ENCODE results near the gene C1orf141.
"Not testable (repeated sequence)": the region's sequence is repeated elsewhere in the genome, so short reads cannot be mapped to it uniquely, and the experiment has no call there.

The C1orf141 gene

DNA sequence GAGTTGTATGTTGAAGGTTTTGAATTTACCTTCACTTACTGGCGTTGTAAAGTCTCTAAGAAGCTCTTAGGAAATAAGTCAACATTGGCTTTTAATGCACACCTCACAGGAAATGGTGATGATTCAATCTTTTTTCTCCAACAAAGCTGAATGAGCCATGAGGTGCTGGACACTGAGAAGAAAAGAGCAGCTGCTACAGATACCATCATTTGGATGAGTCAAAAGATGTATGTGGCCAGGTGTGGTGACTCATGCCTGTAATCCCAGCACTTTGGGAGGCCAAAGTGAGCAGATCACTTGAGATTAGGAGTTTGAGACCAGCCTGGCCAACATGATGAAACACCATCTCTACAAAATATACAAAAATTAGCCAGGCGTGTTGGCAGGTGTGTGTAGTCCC is 28.2 kb upstream of the C1orf141 start:
- H3K4me3 ChIP-seq (ENCODE audit: low read length) = no peak overlapping the region
- no peaks in the 10 kb centered on the region for H3K4me1 ChIP-seq (ENCODE audit: insufficient read depth, low read length)
- H3K27ac ChIP-seq (ENCODE audit: low read length) = no peak overlapping the region
- H3K9me3 ChIP-seq (ENCODE audit: insufficient read depth, low read depth, low read length) = no peaks in the 10 kb centered on the region
- no peaks in the 10 kb centered on the region for H3K27me3 ChIP-seq (ENCODE audit: insufficient read depth, low read length)
- no peak overlapping the region for H3K9ac ChIP-seq (ENCODE audit: low read depth, low read length)
- no peaks in the 10 kb centered on the region for H3K36me3 ChIP-seq (ENCODE audit: insufficient read depth, low read depth, low read length)

DNA sequence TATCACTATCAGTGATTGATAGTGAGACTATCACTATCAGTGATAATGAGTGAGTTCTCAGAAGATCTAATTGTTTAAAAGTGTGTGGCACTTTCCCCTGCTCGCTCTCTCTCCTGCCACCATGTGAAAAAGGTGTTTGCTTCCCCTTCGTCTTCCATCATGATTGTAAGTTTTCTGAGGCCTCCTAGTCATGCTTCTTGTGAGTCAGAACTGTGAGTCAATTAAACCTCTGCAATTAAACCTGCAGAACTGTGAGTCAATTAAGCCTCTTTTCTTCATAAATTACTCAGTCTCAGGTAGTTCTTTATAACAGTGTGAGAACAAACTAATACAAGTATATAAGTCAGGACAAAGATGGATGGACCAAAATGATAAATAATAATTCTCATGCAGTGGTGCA is 24.5 kb upstream of the C1orf141 start:
- Histone ChIP-seq H3K36me3 (ENCODE audit: insufficient read depth, low read depth, low read length) (no peaks in the 10 kb centered on the region), H3K27ac (ENCODE audit: low read length) (no peak overlapping the region), H3K27me3 (ENCODE audit: insufficient read depth, low read length) (no peaks in the 10 kb centered on the region), H3K4me3 (ENCODE audit: low read length) (no peak overlapping the region), H3K4me1 (ENCODE audit: insufficient read depth, low read length) (no peaks in the 10 kb centered on the region), H3K9me3 (ENCODE audit: insufficient read depth, low read depth, low read length) (no peaks in the 10 kb centered on the region), H3K9ac (ENCODE audit: low read depth, low read length) (no peak overlapping the region)

DNA sequence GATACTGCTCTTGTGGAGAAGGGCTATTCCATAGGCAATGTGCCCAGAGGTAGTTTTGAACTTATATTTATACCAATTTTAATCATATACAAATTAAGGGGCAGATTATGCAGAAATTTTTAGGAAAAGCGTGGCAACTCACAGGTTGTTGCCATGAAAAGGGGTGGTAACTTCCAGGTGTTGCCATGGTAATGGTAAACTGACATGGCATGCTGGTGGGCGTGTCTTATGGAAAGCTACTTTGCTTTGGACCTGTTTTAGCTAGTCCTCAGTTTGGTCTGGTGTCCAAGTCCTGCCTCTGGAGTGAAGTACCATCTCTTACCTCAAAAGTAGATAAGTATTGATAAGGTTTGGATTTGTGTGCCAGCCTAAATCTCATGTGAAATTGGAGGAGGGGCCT is 23.6 kb upstream of the C1orf141 start:
- Histone ChIP-seq H3K4me3 (ENCODE audit: low read length) (no peak overlapping the region), H3K9me3 (ENCODE audit: insufficient read depth, low read depth, low read length) (no peaks in the 10 kb centered on the region), H3K36me3 (ENCODE audit: insufficient read depth, low read depth, low read length) (no peaks in the 10 kb centered on the region)

DNA sequence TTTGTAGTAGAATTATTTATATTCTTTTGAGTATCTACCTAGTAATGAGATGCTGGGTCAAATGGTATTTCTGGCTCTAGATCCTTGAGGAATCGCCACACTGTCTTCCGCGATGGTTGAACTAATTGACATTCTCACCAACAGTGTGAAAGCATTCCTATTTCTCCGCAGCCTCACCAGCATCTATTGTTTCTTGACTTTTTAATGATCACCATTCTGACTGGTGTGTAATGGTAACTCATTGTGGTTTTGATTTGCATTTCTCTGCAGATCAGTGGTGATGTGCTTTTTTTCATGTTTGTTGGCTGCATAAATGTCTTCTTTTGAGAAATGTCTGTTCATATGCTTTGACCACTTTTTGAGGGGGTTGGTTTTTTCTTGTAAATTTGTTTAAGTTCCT is 16.2 kb upstream of the C1orf141 start:
- Histone ChIP-seq H3K4me1 (ENCODE audit: insufficient read depth, low read length) (no peaks in the 10 kb centered on the region), H3K9me3 (ENCODE audit: insufficient read depth, low read depth, low read length) (no peaks in the 10 kb centered on the region), H3K9ac (ENCODE audit: low read depth, low read length) (no peak overlapping the region), H3K27ac (ENCODE audit: low read length) (no peak overlapping the region), H3K36me3 (ENCODE audit: insufficient read depth, low read depth, low read length) (no peaks in the 10 kb centered on the region), H3K4me3 (ENCODE audit: low read length) (no peak overlapping the region), H3K27me3 (ENCODE audit: insufficient read depth, low read length) (no peaks in the 10 kb centered on the region)

More for the DNA sequence above, 23.6 kb upstream of the C1orf141 start:
- H3K9ac ChIP-seq (ENCODE audit: low read depth, low read length) = no peak overlapping the region
- no peak overlapping the region for H3K27ac ChIP-seq (ENCODE audit: low read length)
- H3K27me3 ChIP-seq (ENCODE audit: insufficient read depth, low read length) = no peaks in the 10 kb centered on the region
- H3K4me1 ChIP-seq (ENCODE audit: insufficient read depth, low read length) = no peaks in the 10 kb centered on the region

DNA sequence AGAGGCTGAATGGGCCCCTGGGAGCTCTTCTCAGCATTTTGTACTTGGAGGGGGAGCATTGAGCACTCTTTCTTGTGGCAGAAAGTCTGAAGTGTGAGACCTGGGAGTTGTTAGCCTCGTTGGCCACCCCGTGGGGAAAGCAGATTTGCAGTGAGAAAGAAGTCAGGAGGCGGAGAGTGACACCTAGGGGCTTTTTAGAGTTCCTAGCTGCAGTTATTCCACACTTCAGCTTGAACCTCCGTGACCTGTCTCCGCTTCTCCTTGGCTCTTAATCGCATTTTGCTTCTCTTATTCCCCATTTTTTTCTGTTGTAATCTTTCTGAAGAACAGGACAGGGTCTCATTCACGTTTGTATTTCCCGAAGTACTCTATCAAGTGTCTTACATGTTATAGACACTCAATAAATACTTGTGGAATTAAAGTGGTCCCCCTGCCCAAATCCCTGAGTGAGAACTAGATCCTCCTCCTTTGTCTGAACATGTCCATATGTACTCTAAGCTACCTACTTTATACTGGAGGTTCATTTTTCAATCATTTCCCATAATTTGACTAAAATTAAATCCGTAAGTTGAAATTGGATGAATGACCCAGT is 14.5 kb upstream of the C1orf141 start:
- Histone ChIP-seq H3K4me3 (ENCODE audit: low read length) (no peak overlapping the region), H3K27ac (ENCODE audit: low read length) (no peak overlapping the region)

DNA sequence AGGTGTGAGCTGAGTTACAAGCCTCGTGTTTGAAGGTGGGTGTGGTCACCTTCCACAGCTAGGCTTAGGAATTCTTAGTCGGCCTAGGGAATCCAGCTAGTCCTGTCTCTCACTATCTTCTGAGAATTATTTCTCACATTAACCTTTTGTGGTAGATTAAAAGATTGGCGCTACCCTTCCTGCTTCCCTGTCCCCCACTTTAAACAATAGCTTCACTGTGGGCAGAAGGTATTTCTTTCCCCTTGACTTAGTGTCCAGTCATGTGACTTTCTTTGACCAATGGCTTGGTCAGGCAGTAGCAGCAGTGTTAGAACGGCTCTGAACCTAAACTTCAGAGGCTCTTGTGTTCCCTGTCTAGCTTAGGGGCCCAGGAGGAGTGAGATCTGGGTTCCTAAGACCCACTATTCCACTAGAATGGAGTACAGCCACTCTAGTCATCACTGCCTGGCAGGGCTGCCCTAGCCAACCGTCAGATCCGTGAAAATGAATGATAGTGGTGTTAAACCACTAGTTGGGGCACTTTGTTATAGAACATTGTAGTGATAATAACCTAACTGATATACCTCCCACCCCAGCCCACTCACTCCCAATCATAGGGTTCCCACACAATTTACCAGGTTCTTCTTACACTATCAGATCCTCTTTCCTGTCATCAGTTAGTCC is 13.9 kb upstream of the C1orf141 start:
- Histone ChIP-seq H3K27ac (ENCODE audit: low read length) (no peak overlapping the region), H3K9me3 (ENCODE audit: insufficient read depth, low read depth, low read length) (no peaks in the 10 kb centered on the region), H3K27me3 (ENCODE audit: insufficient read depth, low read length) (no peaks in the 10 kb centered on the region), H3K36me3 (ENCODE audit: insufficient read depth, low read depth, low read length) (no peaks in the 10 kb centered on the region), H3K9ac (ENCODE audit: low read depth, low read length) (no peak overlapping the region), H3K4me1 (ENCODE audit: insufficient read depth, low read length) (no peaks in the 10 kb centered on the region), H3K4me3 (ENCODE audit: low read length) (no peak overlapping the region)

More for the DNA sequence above, 14.5 kb upstream of the C1orf141 start:
- H3K9ac ChIP-seq (ENCODE audit: low read depth, low read length) = no peak overlapping the region
- H3K36me3 ChIP-seq (ENCODE audit: insufficient read depth, low read depth, low read length) = no peaks in the 10 kb centered on the region
- H3K4me1 ChIP-seq (ENCODE audit: insufficient read depth, low read length) = no peaks in the 10 kb centered on the region
- H3K9me3 ChIP-seq (ENCODE audit: insufficient read depth, low read depth, low read length) = no peaks in the 10 kb centered on the region
- H3K27me3 ChIP-seq (ENCODE audit: insufficient read depth, low read length) = no peaks in the 10 kb centered on the region

DNA sequence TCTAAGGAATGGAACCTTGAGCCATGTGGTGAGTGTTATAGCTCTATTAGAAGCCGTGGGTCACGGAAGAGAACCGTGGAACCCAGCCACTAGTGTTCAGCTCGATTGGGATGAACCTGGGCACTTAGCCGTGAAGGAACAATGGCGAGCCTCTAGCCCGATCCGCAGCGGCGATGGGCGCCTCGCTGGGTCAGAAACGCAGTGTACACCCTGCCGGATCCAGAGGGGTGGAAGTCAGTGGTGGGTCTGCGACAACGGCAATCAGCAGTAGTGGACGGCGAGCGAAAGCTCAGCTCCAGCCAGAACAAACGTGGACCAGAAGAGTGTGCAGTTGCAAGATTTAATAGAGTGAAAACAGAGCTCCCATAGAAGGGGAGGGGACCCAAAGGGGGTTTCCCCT is 13.2 kb upstream of the C1orf141 start:
- H3K36me3 ChIP-seq (ENCODE audit: insufficient read depth, low read depth, low read length); H3K27me3 ChIP-seq (ENCODE audit: insufficient read depth, low read length); H3K4me3 ChIP-seq (ENCODE audit: low read length); H3K27ac ChIP-seq (ENCODE audit: low read length); H3K9me3 ChIP-seq (ENCODE audit: insufficient read depth, low read depth, low read length); H3K4me1 ChIP-seq (ENCODE audit: insufficient read depth, low read length); H3K9ac ChIP-seq (ENCODE audit: low read depth, low read length): not testable (repeated sequence)

DNA sequence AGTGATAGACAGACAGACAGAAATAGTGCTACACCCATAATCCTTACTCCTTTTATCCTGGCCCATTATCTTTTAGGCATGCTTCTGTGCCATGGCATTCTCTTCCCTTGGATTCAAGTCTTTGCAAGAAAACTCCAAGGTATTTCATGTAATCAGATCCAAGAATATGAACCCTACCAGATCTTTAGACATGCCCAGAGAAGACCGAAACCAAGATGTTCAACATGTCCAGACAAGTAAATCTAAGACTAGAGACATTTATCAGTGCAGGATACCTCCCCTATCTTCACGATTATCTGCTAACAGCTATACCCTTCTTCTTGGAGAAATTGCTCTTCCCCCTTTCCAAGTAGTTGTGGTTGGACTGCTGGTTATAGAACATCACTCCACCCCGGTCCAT is 11.8 kb upstream of the C1orf141 start:
- Histone ChIP-seq H3K9ac (ENCODE audit: low read depth, low read length) (no peak overlapping the region), H3K27ac (ENCODE audit: low read length) (no peak overlapping the region), H3K4me3 (ENCODE audit: low read length) (no peak overlapping the region), H3K27me3 (ENCODE audit: insufficient read depth, low read length) (no peaks in the 10 kb centered on the region), H3K4me1 (ENCODE audit: insufficient read depth, low read length) (no peaks in the 10 kb centered on the region), H3K9me3 (ENCODE audit: insufficient read depth, low read depth, low read length) (no peaks in the 10 kb centered on the region), H3K36me3 (ENCODE audit: insufficient read depth, low read depth, low read length) (no peaks in the 10 kb centered on the region)

DNA sequence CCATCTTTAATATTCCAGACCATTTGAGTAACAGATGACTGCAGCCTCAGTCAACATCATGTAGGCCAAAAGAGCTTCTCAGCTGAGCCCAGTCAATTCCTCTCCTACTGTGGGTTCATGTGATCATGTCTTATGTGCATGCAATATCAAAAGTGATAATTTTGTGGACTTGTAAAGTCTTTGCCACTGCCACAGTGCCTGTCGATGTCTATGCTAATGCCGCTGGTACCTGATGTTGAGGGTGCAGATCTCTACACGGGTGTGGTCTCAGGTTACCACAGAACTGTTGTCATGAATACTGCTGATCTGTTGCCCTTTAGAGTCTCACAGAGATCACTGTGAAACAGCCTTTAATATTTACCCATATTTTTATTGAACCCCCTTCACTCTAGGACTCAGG is 11.3 kb upstream of the C1orf141 start:
- Histone ChIP-seq H3K27me3 (ENCODE audit: insufficient read depth, low read length) (no peaks in the 10 kb centered on the region), H3K36me3 (ENCODE audit: insufficient read depth, low read depth, low read length) (no peaks in the 10 kb centered on the region), H3K27ac (ENCODE audit: low read length) (no peak overlapping the region), H3K9me3 (ENCODE audit: insufficient read depth, low read depth, low read length) (no peaks in the 10 kb centered on the region), H3K9ac (ENCODE audit: low read depth, low read length) (no peak overlapping the region), H3K4me1 (ENCODE audit: insufficient read depth, low read length) (no peaks in the 10 kb centered on the region), H3K4me3 (ENCODE audit: low read length) (no peak overlapping the region)

DNA sequence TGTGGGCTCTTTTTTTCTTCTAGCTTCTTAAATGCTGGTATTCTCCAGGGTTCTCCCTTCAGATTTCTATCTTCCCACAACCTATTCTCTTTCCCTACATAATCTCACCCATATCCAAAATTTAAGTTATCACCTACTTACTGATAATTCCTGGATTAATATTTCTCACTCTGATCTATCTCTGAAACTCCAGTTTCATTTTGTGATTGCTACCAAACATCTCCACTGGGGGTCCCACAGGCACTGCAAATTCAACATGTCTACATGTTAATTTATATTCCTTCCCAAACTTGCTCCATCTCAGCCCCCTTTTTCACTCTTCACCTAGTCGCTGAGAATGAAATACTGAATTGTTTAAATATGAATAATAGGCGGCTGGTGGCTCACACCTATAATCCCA is 9.9 kb upstream of the C1orf141 start:
- Histone ChIP-seq H3K27me3 (ENCODE audit: insufficient read depth, low read length) (no peaks in the 10 kb centered on the region), H3K4me1 (ENCODE audit: insufficient read depth, low read length) (no peaks in the 10 kb centered on the region), H3K9me3 (ENCODE audit: insufficient read depth, low read depth, low read length) (no peaks in the 10 kb centered on the region), H3K36me3 (ENCODE audit: insufficient read depth, low read depth, low read length) (no peaks in the 10 kb centered on the region), H3K4me3 (ENCODE audit: low read length) (no peak overlapping the region), H3K9ac (ENCODE audit: low read depth, low read length) (no peak overlapping the region), H3K27ac (ENCODE audit: low read length) (no peak overlapping the region)

DNA sequence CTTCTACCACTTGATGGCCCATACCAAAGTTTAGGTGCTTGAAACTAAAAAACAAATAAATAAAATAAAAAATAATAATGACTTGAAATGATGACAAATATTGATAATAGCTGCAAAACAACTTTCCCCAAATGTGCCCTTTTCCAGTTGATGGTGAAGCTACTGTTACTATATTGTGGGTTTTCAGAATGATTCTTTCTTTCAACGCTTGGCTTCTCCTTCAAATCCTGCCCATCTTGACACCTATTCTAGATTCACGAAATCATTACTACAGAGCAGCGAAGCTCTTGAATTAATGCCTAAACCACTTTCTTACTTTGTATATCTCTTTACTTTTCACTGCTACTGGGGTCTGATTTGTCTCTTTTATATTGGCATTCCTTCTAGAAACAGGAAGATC is 9.2 kb upstream of the C1orf141 start:
- Histone ChIP-seq H3K4me3 (ENCODE audit: low read length) (no peak overlapping the region), H3K4me1 (ENCODE audit: insufficient read depth, low read length) (no peaks in the 10 kb centered on the region), H3K9ac (ENCODE audit: low read depth, low read length) (no peak overlapping the region), H3K9me3 (ENCODE audit: insufficient read depth, low read depth, low read length) (no peaks in the 10 kb centered on the region), H3K36me3 (ENCODE audit: insufficient read depth, low read depth, low read length) (no peaks in the 10 kb centered on the region), H3K27ac (ENCODE audit: low read length) (no peak overlapping the region), H3K27me3 (ENCODE audit: insufficient read depth, low read length) (no peaks in the 10 kb centered on the region)

DNA sequence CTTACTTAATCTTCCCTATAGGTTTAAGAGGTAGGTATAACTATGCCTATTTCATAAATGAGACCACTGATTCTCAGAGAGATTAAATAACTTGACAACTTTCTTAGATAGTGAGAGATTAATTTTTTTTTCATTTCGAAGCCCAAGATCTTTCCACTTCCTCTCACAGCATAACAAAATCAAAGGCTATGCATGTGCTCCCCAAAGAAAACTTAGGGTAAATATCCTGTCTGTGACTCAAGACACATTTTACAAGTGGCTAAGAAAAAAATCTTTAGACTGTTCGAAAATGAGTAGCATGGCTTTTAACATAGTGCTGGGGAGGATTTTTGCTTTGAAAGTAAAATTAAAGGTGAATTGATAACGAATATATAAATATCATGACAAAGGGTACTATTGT is 8.2 kb upstream of the C1orf141 start:
- no peaks in the 10 kb centered on the region for H3K4me1 ChIP-seq (ENCODE audit: insufficient read depth, low read length)
- H3K36me3 ChIP-seq (ENCODE audit: insufficient read depth, low read depth, low read length) = no peaks in the 10 kb centered on the region
- no peak overlapping the region for H3K27ac ChIP-seq (ENCODE audit: low read length)
- no peak overlapping the region for H3K4me3 ChIP-seq (ENCODE audit: low read length)
- H3K9ac ChIP-seq (ENCODE audit: low read depth, low read length) = no peak overlapping the region
- H3K27me3 ChIP-seq (ENCODE audit: insufficient read depth, low read length) = no peaks in the 10 kb centered on the region
- no peaks in the 10 kb centered on the region for H3K9me3 ChIP-seq (ENCODE audit: insufficient read depth, low read depth, low read length)

All from iPS-20b (cell line).